Choroid plexus epithelial cell (primary cell): ENCODE results near the gene SLC29A3.

Experiments
- DNase-seq: peaks from one replicate; pipeline ENCODE4 v3.0.0-alpha.2; 2010; ENCODE audit warnings: low read depth
- H3K4me3 ChIP-seq: 2 replicates; pipeline ENCODE4 v1.5.1; 2011; ENCODE audit warnings: low read depth, mild to moderate bottlenecking, control low read depth, low read length, moderate library complexity
- TF ChIP-seq, protein P1 (sequence below): conservative IDR thresholded peaks from 2 replicates; pipeline ENCODE4 v1.5.1; 2011; ENCODE audit warnings: low read depth, mild to moderate bottlenecking, control low read depth, inconsistent platforms, low read length, moderate library complexity

SLC29A3 gene

DNA sequence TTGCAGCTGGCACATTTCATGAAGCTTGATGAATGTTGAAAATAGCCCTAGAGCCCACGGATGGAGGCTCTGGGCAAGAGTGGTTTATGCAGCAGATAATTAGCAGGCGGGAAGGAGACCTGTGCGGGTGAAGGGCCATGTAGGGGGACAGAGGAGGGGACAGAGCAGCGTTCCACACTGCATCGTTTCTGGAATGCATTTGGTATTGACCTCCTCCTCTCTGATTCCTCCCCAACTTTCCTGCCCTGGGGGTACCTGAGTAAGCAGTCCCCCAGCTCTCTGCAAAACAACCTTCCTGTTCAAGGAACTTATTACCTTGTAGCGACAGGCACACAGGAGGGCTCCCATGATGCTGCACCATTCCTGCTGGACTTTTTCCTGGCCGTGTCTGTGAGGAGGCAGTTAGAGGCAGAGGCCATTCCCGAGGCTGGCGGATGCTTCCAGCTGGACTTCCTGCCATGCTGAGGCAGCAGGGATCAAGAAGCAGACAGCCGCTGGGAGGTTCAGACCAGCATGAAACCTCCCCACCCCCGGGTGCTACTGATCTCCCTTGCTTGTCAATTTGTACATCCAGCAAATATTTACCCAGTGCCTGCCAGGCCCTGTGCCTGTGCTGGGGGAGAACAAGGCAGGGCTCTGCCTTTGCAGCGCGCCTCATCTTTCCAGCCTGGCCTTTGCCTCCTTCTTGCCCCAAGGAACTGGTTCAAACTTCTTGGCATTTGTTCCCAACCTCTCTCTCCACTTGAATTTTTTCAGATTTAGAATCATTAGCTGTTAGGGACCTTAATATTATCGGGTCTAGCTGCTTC lies 28.7 kb downstream of the SLC29A3 start:
- TF ChIP-seq, protein P1, sequence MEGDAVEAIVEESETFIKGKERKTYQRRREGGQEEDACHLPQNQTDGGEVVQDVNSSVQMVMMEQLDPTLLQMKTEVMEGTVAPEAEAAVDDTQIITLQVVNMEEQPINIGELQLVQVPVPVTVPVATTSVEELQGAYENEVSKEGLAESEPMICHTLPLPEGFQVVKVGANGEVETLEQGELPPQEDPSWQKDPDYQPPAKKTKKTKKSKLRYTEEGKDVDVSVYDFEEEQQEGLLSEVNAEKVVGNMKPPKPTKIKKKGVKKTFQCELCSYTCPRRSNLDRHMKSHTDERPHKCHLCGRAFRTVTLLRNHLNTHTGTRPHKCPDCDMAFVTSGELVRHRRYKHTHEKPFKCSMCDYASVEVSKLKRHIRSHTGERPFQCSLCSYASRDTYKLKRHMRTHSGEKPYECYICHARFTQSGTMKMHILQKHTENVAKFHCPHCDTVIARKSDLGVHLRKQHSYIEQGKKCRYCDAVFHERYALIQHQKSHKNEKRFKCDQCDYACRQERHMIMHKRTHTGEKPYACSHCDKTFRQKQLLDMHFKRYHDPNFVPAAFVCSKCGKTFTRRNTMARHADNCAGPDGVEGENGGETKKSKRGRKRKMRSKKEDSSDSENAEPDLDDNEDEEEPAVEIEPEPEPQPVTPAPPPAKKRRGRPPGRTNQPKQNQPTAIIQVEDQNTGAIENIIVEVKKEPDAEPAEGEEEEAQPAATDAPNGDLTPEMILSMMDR, result no peak
- DNase-seq, result no peak
- no peak overlapping the region for H3K4me3 ChIP-seq

DNA sequence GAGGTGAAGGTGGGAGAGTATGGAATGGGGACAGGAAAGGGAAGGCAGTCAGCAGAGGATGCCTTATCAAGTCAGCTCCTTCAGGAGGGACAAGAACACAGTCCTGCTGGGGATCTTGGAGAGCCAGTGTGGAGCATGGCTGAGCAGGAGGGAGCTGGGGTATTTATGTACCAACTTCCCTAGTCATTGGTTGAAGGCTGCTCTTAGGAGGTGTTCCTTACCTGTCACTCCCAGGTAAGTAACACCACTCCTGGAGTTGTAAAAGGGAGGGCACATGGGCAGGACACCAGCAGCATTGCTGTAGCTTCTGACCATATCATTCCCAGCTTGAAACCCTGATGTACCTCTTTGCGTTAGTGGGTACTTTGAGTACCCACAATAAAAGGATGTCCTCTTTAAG lies 29.8 kb downstream of the SLC29A3 start:
- H3K4me3 ChIP-seq, result no peak overlapping the region
- TF ChIP-seq, protein P1, result no peak
- DNase-seq, result no peak

DNA sequence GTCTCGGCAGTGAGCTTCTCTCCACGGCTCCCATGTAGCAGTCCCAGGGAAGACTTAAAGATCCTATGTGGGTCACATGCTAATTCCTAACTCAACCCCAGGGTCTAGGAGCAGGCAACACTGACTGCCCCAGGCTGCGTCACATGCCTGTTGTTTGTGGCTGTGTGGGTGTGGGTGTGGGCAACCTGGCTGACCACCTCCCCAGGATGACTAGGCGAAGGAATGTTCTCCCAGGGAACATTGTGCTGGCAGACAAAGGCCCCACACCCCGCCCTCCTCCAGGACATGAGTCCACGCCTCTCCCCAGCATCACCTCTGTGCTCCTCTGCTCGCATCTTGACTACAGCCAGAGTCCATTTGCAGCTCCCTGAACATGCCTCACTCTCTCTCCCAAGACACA lies 30.3 kb downstream of the SLC29A3 start:
- TF ChIP-seq, protein P1, result no peak
- DNase-seq, result no peak
- no peak overlapping the region for H3K4me3 ChIP-seq

DNA sequence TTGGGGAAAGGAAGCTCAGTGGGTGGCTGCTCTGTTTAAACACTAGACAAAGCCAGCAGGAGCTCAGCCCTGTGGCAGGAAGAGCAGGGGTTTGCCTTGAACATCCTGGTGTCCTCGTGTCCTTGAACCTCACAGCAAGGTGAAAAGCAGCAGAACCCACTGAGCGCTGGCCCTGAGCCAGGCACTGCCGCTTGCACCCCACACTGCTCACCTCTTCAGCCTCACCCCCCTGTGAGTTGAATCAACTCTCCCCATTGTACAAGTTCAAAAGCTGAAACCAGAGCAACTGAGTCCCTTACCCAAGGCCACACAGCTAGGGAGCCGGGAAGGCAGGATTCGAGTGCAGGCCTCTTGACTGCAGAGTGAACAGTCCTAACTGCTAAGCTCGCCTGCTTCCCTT lies 32.0 kb downstream of the SLC29A3 start:
- no peak overlapping the region for H3K4me3 ChIP-seq
- no peak for DNase-seq
- TF ChIP-seq, protein P1, result no peak

DNA sequence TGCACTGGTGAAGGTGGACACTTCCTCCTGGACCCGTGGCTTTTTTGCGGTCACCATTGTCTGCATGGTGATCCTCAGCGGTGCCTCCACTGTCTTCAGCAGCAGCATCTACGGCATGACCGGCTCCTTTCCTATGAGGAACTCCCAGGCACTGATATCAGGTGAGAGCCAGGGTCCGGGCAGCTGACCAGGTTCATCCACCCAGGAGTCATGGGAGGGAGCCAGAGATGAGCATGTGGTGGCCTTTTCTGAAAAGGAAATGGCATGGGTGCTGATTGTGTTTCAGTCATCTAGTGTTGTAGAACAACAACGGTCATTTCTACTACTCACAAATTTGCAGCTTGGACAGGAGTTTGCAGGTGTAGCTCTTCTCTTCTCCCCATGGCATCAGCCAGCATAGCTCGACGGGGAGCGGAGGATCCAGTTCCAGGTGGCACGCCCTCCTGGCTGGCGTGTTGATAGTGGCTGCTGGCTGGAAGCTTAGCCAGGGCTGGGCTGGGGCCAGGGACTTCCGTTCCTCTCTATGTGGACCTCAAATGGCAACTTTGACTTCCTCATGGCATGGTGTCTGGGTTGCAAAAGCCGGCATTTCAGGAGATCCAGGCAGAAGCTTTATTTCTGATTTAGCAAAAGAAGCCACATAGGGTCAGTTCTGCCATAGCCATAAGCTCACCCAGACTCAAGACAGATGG lies 32.7 kb downstream of the SLC29A3 start:
- no peak for DNase-seq
- H3K4me3 ChIP-seq, result no peak overlapping the region
- TF ChIP-seq, protein P1, result no peak

DNA sequence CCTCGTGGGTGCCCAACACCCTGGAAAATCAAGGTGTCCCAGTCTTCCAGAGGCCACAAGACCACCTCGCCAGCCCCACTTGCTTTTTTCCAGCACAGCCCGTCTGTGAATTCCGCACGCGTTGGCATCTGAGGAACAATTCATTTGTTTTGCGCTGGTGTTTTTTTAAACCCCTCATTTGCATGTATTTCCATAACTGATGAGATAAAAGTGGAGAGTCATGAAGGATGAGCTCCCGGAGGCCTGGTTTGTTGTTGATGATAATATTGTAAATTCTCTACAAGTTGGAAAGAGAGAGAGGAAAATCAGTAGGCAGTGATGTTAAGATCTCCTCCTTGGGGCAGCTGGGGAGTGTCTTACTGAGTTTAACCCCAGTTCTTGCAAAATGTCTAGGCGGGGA lies 34.6 kb downstream of the SLC29A3 start:
- H3K4me3 ChIP-seq, result no peak overlapping the region
- no peak for DNase-seq
- TF ChIP-seq, protein P1, result no peak
